HepG2 (cell line): Measurements from ENCODE around the gene ILDR1. TPM values are rescaled to one million over a fixed set of nuclear protein-coding genes. Genes with fewer than 3 reads are reported as not detected.

Experiments used
- E2F1 ChIP-seq: sonication (generic); formaldehyde crosslinking; IDR thresholded peaks from 2 replicates; pipeline ENCODE4 v1.5.0; 2020; ENCODE audit warnings: missing genetic modification reagents
- GABPB1 ChIP-seq: IDR thresholded peaks from 2 replicates; pipeline ENCODE4 v1.6.1; 2016; ENCODE audit warnings: mild to moderate bottlenecking, missing genetic modification reagents, moderate library complexity, missing compliant biosample characterization
- HHEX ChIP-seq: IDR thresholded peaks from 2 replicates; pipeline ENCODE4 v1.6.1; 2016; ENCODE audit warnings: control low read depth
- HOXA5 ChIP-seq: sonication (generic); formaldehyde crosslinking; IDR thresholded peaks from 2 replicates; pipeline ENCODE4 v1.4.0; 2020; ENCODE audit warnings: missing genetic modification reagents
- KDM4B ChIP-seq: sonication (generic); formaldehyde crosslinking; IDR thresholded peaks from 2 replicates; pipeline ENCODE4 v1.4.0; 2020; ENCODE audit warnings: missing genetic modification reagents
- KDM5B ChIP-seq: sonication (generic); formaldehyde crosslinking; IDR thresholded peaks from 2 replicates; pipeline ENCODE4 v1.4.0; 2020; ENCODE audit warnings: missing genetic modification reagents, mild to moderate bottlenecking, borderline replicate concordance
- MIER3 ChIP-seq: IDR thresholded peaks from 2 replicates; pipeline ENCODE4 v1.6.1; 2016; ENCODE audit warnings: missing compliant biosample characterization, borderline replicate concordance
- NBN ChIP-seq: fragments of 450-650 bp; conservative IDR thresholded peaks from 2 replicates; pipeline ENCODE4 v1.6.1; 2017
- POGZ ChIP-seq: sonication (generic); formaldehyde crosslinking; IDR thresholded peaks from 2 replicates; pipeline ENCODE4 v1.4.0; 2020; ENCODE audit warnings: mild to moderate bottlenecking, missing genetic modification reagents
- SP1 ChIP-seq, 2 experiments: fragments of 450-650 bp in 1 of 2; sonication (generic) in 1 of 2; formaldehyde crosslinking in 1 of 2; IDR thresholded peaks; 2 replicates each; pipeline versions ENCODE4 v1.4.0 to v1.6.1; 2016 to 2020; ENCODE audit warnings: missing genetic modification reagents in 1 of 2
- TP53 ChIP-seq: sonication (generic); formaldehyde crosslinking; conservative IDR thresholded peaks from 2 replicates; pipeline ENCODE4 v1.4.0; 2020; ENCODE audit warnings: missing genetic modification reagents
- ZNF687 ChIP-seq: sonication (generic); formaldehyde crosslinking; IDR thresholded peaks from 2 replicates; pipeline ENCODE4 v1.5.1; 2020; ENCODE audit warnings: mild to moderate bottlenecking, missing genetic modification reagents, moderate library complexity
- ZNF839 ChIP-seq: sonication (generic); formaldehyde crosslinking; IDR thresholded peaks from 2 replicates; pipeline ENCODE4 v1.4.0; 2020; ENCODE audit warnings: missing genetic modification reagents, mild to moderate bottlenecking, borderline replicate concordance
- ZSCAN12 ChIP-seq: sonication (generic); formaldehyde crosslinking; IDR thresholded peaks from 2 replicates; pipeline ENCODE4 v1.9.0; 2021; ENCODE audit warnings: mild to moderate bottlenecking, missing genetic modification reagents
- polyA plus RNA-seq, 8 experiments: library from polyadenylated mRNA; depleted of rRNA in 3 of 8; stranded (reverse) in 7 of 8; unstranded in 1 of 8; fragments of >200 nt; fragmentation: Illumina TruSeq in 4 of 8; extraction: Trizol in 4 of 8; gene quantifications; 2 replicates each; pipeline versions ENCODE4 v1.2.1 to v1.2.3, GENCODE V29; 2011 to 2016; ENCODE audit warnings: low read depth in 4 of 8, missing spikeins in 1 of 8, mixed read lengths in 1 of 8; ENCODE audit not compliant: insufficient read depth in 1 of 8
- total RNA-seq, 5 experiments: library from RNA; depleted of rRNA; stranded (reverse); fragments of >200 nt; fragmentation: Illumina TruSeq; extraction: Trizol; gene quantifications; 2 replicates each; pipeline ENCODE4 v1.2.3, GENCODE V29; 2016; ENCODE audit warnings: low read depth in 1 of 5
- TF ChIP-seq, protein P1 (sequence below): sonication (generic); formaldehyde crosslinking; IDR thresholded peaks from 2 replicates; pipeline ENCODE4 v1.5.0; 2020; ENCODE audit warnings: mild to moderate bottlenecking, missing genetic modification reagents

Gene ILDR1
- total and polyA plus RNA-seq, 2 of the 13 experiments (the other 11 are each of a cell fraction or from before 2014, with no cell fraction given) = not detected

- TF ChIP-seq, protein P1, sequence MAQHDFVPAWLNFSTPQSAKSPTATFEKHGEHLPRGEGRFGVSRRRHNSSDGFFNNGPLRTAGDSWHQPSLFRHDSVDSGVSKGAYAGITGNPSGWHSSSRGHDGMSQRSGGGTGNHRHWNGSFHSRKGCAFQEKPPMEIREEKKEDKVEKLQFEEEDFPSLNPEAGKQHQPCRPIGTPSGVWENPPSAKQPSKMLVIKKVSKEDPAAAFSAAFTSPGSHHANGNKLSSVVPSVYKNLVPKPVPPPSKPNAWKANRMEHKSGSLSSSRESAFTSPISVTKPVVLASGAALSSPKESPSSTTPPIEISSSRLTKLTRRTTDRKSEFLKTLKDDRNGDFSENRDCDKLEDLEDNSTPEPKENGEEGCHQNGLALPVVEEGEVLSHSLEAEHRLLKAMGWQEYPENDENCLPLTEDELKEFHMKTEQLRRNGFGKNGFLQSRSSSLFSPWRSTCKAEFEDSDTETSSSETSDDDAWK (CRISPR knock-in tag) = no peak
- no peak for TF ChIP-seq MIER3 (CRISPR knock-in tag)
- no peak for TF ChIP-seq KDM4B (CRISPR knock-in tag)
- no peak for TF ChIP-seq TP53 (CRISPR knock-in tag)
- no peak for TF ChIP-seq NBN
- TF ChIP-seq GABPB1 (CRISPR knock-in tag) = peak; percentile 62; the same call in 1 of the 2 replicates
- no peak for TF ChIP-seq ZSCAN12 (CRISPR knock-in tag)
- no peak for TF ChIP-seq SP1 (IDR thresholded peaks at IDR 0.05)
- no peak for TF ChIP-seq SP1 (CRISPR knock-in tag; IDR thresholded peaks at IDR 0.05)
- TF ChIP-seq HHEX (CRISPR knock-in tag) = no peak
- TF ChIP-seq ZNF687 (CRISPR knock-in tag) = peak; percentile 35; the same call in 1 of the 2 replicates
- no peak for TF ChIP-seq HOXA5
- no peak for TF ChIP-seq E2F1 (CRISPR knock-in tag)
- no peak for TF ChIP-seq POGZ (CRISPR knock-in tag)
- TF ChIP-seq KDM5B (CRISPR knock-in tag) = no peak
- no peak for TF ChIP-seq ZNF839 (CRISPR knock-in tag)
Observed at GRCh38 chr3:122021811-122022401, at the start of gene ILDR1 (continued).
